Measurements from ENCODE around the gene PEX11A.

DNA sequence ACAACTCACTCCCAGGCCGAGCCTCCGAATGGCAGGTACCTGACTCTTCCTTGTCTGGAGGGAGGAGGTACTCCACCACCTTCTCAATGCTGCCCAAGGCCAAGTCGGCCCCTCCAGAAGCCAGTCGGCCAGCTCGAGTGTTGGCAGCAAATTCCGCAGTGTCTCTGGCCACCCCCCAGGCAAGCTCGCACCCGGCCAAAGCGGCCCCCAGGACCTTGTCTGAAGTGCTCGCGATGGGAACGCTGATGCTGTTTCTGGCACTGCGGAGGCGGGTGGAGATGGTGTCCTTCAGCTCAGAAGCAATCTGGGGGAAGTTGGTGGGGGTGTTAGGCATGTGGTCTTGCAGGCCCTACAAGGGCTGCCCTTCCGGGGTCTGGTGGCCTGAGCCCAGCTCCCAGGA lies 20.6 kb downstream of the PEX11A start:
- TF ChIP-seq CTCF (IDR thresholded peaks at IDR 0.05) = no peak
- TF ChIP-seq POLR2A (IDR thresholded peaks at IDR 0.05) = no peak

All from Peyer's patch (tissue), 4 donors.